HepG2 (cell line): ENCODE data around the gene RGS19. TPM values are rescaled to one million over a fixed set of nuclear protein-coding genes. Genes with fewer than 3 reads are reported as not detected.

Source experiments
- ATAC-seq: fragments of 200-7000 bp; cut with Tn5 transposase; 3 replicates; pipeline ENCODE4 v1.9.1; 2020; ENCODE audit warnings: mild to moderate bottlenecking, moderate library complexity
- BruUV-seq: library from RNA; stranded (reverse); fragments of 400-500 nt; replicated peaks from 2 replicates; lab custom pipeline; 2021; lab: Mats Ljungman, UMichigan
- CTCF ChIA-PET: fragments of 300-600 bp; formaldehyde crosslinking; extraction: SDS; loops from one replicate; lab custom pipeline; 2021; ENCODE audit warnings: low total read pairs, inconsistent platforms, low intra/inter-chr PET ratio; lab: Yijun Ruan, JAX
- POLR2A ChIA-PET: fragments of 350-600 bp; sonication (Branson Sonifier 250); formaldehyde crosslinking; loops from one replicate; lab custom pipeline; 2020; ENCODE audit warnings: antibody characterized with exemption, inconsistent platforms; lab: Yijun Ruan, JAX
- DNase-seq: peaks from one replicate; pipeline ENCODE4 v3.0.0-alpha.2; 2015; ENCODE audit warnings: low spot score
- FAIRE-seq: peaks from 3 replicates; lab custom pipeline; 2011; peaks lifted over from hg19 to GRCh38; lab: Jason Lieb, UNC
- H2AFZ ChIP-seq: one replicate; pipeline ENCODE4 v1.6.1; 2011; ENCODE audit warnings: low read length, inconsistent platforms
- H3K27ac ChIP-seq: fragments of 300-600 bp; 3 replicates; pipeline ENCODE4 v1.8.0; 2011; ENCODE audit warnings: mixed run types, mild to moderate bottlenecking, mixed read lengths, low read length, inconsistent platforms; ENCODE audit not compliant: insufficient read depth; ENCODE audit errors: extremely low read length
- H3K27me3 ChIP-seq, 2 experiments: fragments of 200-600 bp in 1 of 2; 2 replicates in 1 of 2; 3 replicates in 1 of 2; pipeline versions ENCODE4 v1.6.0 to v1.8.0; 2011; ENCODE audit warnings: low read length in 2 of 2, mild to moderate bottlenecking in 2 of 2, moderate library complexity in 2 of 2, inconsistent platforms in 1 of 2; ENCODE audit not compliant: insufficient read depth in 2 of 2, control insufficient read depth in 1 of 2
- H3K36me3 ChIP-seq, 2 experiments: fragments of 200-600 bp in 1 of 2; replicated peaks in 1 of 2; 2 replicates in 1 of 2; 3 replicates in 1 of 2; pipeline versions ENCODE4 v1.5.1 to v1.8.0; 2011; ENCODE audit warnings: low read length in 2 of 2, inconsistent platforms in 1 of 2; ENCODE audit not compliant: insufficient read depth in 2 of 2, control insufficient read depth in 1 of 2
- H3K4me1 ChIP-seq: 2 replicates; pipeline ENCODE4 v1.5.1; 2012; ENCODE audit warnings: low read length, inconsistent platforms; ENCODE audit not compliant: insufficient read depth
- H3K4me2 ChIP-seq: 2 replicates; pipeline ENCODE4 v1.6.0; 2011; ENCODE audit warnings: low read depth, low read length, inconsistent platforms
- H3K4me3 ChIP-seq, 3 experiments: fragments of 200-600 bp in 1 of 3; sonication (generic), shearing (Covaris generic) in 1 of 3; replicated peaks in 1 of 3; 2 replicates each; pipeline ENCODE4 v1.5.1; 2011 to 2016; ENCODE audit warnings: low read length in 3 of 3, inconsistent platforms in 2 of 3, low read depth in 2 of 3, mild to moderate bottlenecking in 2 of 3, control low read depth in 1 of 3, mixed read lengths in 1 of 3; ENCODE audit not compliant: insufficient read depth in 1 of 3
- H3K79me2 ChIP-seq: one replicate; pipeline ENCODE4 v1.6.1; 2011; ENCODE audit warnings: low read length, inconsistent platforms; ENCODE audit not compliant: insufficient read depth
- H3K9ac ChIP-seq: 2 replicates; pipeline ENCODE4 v1.6.0; 2011; ENCODE audit warnings: mild to moderate bottlenecking, low read depth, low read length, inconsistent platforms; ENCODE audit not compliant: insufficient read depth
- H3K9me3 ChIP-seq: 2 replicates; pipeline ENCODE4 v1.5.1; 2012; ENCODE audit warnings: mild to moderate bottlenecking, low read length
- H4K20me1 ChIP-seq: 2 replicates; pipeline ENCODE4 v1.6.0; 2011; ENCODE audit warnings: inconsistent platforms, mild to moderate bottlenecking, low read length, moderate library complexity; ENCODE audit not compliant: insufficient read depth
- AKAP8 ChIP-seq: sonication (generic); formaldehyde crosslinking; IDR thresholded peaks from 2 replicates; pipeline ENCODE4 v1.5.1; 2020; ENCODE audit warnings: mild to moderate bottlenecking, missing genetic modification reagents
- ARHGAP35 ChIP-seq: sonication (generic); formaldehyde crosslinking; IDR thresholded peaks from 2 replicates; pipeline ENCODE4 v1.9.0; 2022; ENCODE audit warnings: mild to moderate bottlenecking, inconsistent platforms, moderate library complexity, missing genetic modification reagents, borderline replicate concordance
- DNMT1 ChIP-seq: sonication (generic); formaldehyde crosslinking; IDR thresholded peaks from 2 replicates; pipeline ENCODE4 v1.5.1; 2020; ENCODE audit warnings: mild to moderate bottlenecking, missing genetic modification reagents
- DPF2 ChIP-seq: sonication (generic); formaldehyde crosslinking; IDR thresholded peaks from 2 replicates; pipeline ENCODE4 v1.4.0; 2020; ENCODE audit warnings: mild to moderate bottlenecking, low read depth, missing genetic modification reagents, borderline replicate concordance
- GATAD2A ChIP-seq: IDR thresholded peaks from 2 replicates; pipeline ENCODE4 v1.6.1; 2016
- IKZF5 ChIP-seq: IDR thresholded peaks from 2 replicates; pipeline ENCODE4 v1.6.1; 2018; ENCODE audit warnings: missing genetic modification reagents, mild to moderate bottlenecking, missing compliant biosample characterization
- IRX3 ChIP-seq: sonication (generic); formaldehyde crosslinking; IDR thresholded peaks from 2 replicates; pipeline ENCODE4 v1.8.1; 2023; ENCODE audit warnings: mild to moderate bottlenecking, low read depth, missing genetic modification reagents, borderline replicate concordance
- JDP2 ChIP-seq: sonication (generic); formaldehyde crosslinking; IDR thresholded peaks from 2 replicates; pipeline ENCODE4 v1.8.1; 2022; ENCODE audit warnings: missing genetic modification reagents, borderline replicate concordance
- KLF12 ChIP-seq: sonication (generic); formaldehyde crosslinking; IDR thresholded peaks from 2 replicates; pipeline ENCODE4 v1.4.0; 2020; ENCODE audit warnings: missing genetic modification reagents, borderline replicate concordance
- NFATC3 ChIP-seq: sonication (generic); formaldehyde crosslinking; IDR thresholded peaks from 2 replicates; pipeline ENCODE4 v1.5.1; 2020; ENCODE audit warnings: mild to moderate bottlenecking, missing genetic modification reagents
- NFYB ChIP-seq: sonication (generic); formaldehyde crosslinking; IDR thresholded peaks from 2 replicates; pipeline ENCODE4 v1.4.0; 2020; ENCODE audit warnings: missing genetic modification reagents
- NR2F2 ChIP-seq: IDR thresholded peaks from 2 replicates; pipeline ENCODE4 v1.6.1; 2012; ENCODE audit warnings: low read depth, inconsistent platforms, borderline replicate concordance
- NR2F6 ChIP-seq, 2 experiments: IDR thresholded peaks; 2 replicates each; pipeline ENCODE4 v1.6.1; 2016; ENCODE audit warnings: antibody characterized with exemption in 1 of 2, mild to moderate bottlenecking in 1 of 2
- RARA ChIP-seq: IDR thresholded peaks from 2 replicates; pipeline ENCODE4 v1.6.1; 2016; ENCODE audit warnings: missing genetic modification reagents, missing compliant biosample characterization
- REPIN1 ChIP-seq: sonication (generic); formaldehyde crosslinking; IDR thresholded peaks from 2 replicates; pipeline ENCODE4 v1.8.0; 2022; ENCODE audit warnings: missing genetic modification reagents, low read depth, mild to moderate bottlenecking, borderline replicate concordance
- RXRB ChIP-seq: IDR thresholded peaks from 2 replicates; pipeline ENCODE4 v1.6.1; 2016; ENCODE audit warnings: borderline replicate concordance, missing genetic modification reagents, missing compliant biosample characterization
- SOX13 ChIP-seq, 3 experiments: fragments of 450-650 bp in 1 of 3; sonication (generic) in 1 of 3; formaldehyde crosslinking in 1 of 3; IDR thresholded peaks in 2 of 3; conservative IDR thresholded peaks in 1 of 3; 2 replicates each; pipeline versions ENCODE4 v1.5.0 to v1.6.1; 2016 to 2020; ENCODE audit warnings: antibody characterized with exemption in 1 of 3, mild to moderate bottlenecking in 1 of 3, missing compliant biosample characterization in 1 of 3, missing genetic modification reagents in 1 of 3, moderate library complexity in 1 of 3
- TEAD3 ChIP-seq: optimal IDR thresholded peaks from 2 replicates; pipeline ENCODE3; 2016; ENCODE audit warnings: borderline replicate concordance
- THAP8 ChIP-seq: sonication (generic); formaldehyde crosslinking; IDR thresholded peaks from 2 replicates; pipeline ENCODE4 v1.5.1; 2020; ENCODE audit warnings: missing genetic modification reagents, mild to moderate bottlenecking, borderline replicate concordance
- ZNF101 ChIP-seq: sonication (generic); formaldehyde crosslinking; IDR thresholded peaks from 2 replicates; pipeline ENCODE4 v1.4.0; 2020; ENCODE audit warnings: mild to moderate bottlenecking, low read depth, missing genetic modification reagents, borderline replicate concordance
- ZNF225 ChIP-seq: sonication (generic); formaldehyde crosslinking; IDR thresholded peaks from 2 replicates; pipeline ENCODE4 v1.4.0; 2020; ENCODE audit warnings: mild to moderate bottlenecking, missing genetic modification reagents
- ZNF317 ChIP-seq: sonication (generic); formaldehyde crosslinking; IDR thresholded peaks from 2 replicates; pipeline ENCODE4 v1.5.0; 2020; ENCODE audit warnings: mild to moderate bottlenecking, missing genetic modification reagents
- ZNF879 ChIP-seq: sonication (generic); formaldehyde crosslinking; IDR thresholded peaks from 2 replicates; pipeline ENCODE4 v1.8.1; 2023; ENCODE audit warnings: missing genetic modification reagents
- ZSCAN21 ChIP-seq: sonication (generic); formaldehyde crosslinking; IDR thresholded peaks from 2 replicates; pipeline ENCODE4 v1.8.0; 2022; ENCODE audit warnings: mild to moderate bottlenecking, missing genetic modification reagents, moderate library complexity, borderline replicate concordance
- WGBS: methylation state at CpG from one replicate; pipeline ENCODE4 v1.1.6; 2017; ENCODE audit warnings: low lambda C conversion rate; 5-methylcytosine and 5-hydroxymethylcytosine counted together
- in situ Hi-C: cut with HindIII; loops from 2 replicates; pipeline ENCODE4 v1.10.0; 2017; ENCODE audit warnings: low pct_unique_long_range_greater_than_20kb; ENCODE audit not compliant: extremely low pct_ligation_motif_present
- intact Hi-C: fragments of 100-400 bp; cut with micrococcal nuclease; formaldehyde crosslinking; loops from one replicate; pipeline ENCODE4 v1.10.0; 2022; ENCODE audit not compliant: unreplicated experiment
- polyA plus RNA-seq, 8 experiments: library from polyadenylated mRNA; depleted of rRNA in 3 of 8; stranded (reverse) in 7 of 8; unstranded in 1 of 8; fragments of >200 nt; fragmentation: Illumina TruSeq in 4 of 8; extraction: Trizol in 4 of 8; gene quantifications; 2 replicates each; pipeline versions ENCODE4 v1.2.1 to v1.2.3, GENCODE V29; 2011 to 2016; ENCODE audit warnings: low read depth in 4 of 8, missing spikeins in 1 of 8, mixed read lengths in 1 of 8; ENCODE audit not compliant: insufficient read depth in 1 of 8
- total RNA-seq, 5 experiments: library from RNA; depleted of rRNA; stranded (reverse); fragments of >200 nt; fragmentation: Illumina TruSeq; extraction: Trizol; gene quantifications; 2 replicates each; pipeline ENCODE4 v1.2.3, GENCODE V29; 2016; ENCODE audit warnings: low read depth in 1 of 5

Gene RGS19
- total and polyA plus RNA-seq, 2 of the 13 experiments (the other 11 are each of a cell fraction or from before 2014, with no cell fraction given) = 10.7 to 11.9 TPM

- Histone ChIP-seq H4K20me1 (peaks cover 4% of the 10 kb centered on the region; the same call in 1 of the 2 replicates), H3K4me1 (peaks cover 56% of the 10 kb centered on the region), H3K4me2 (peak overlapping the region; percentile 95), H3K27ac (no peak overlapping the region), H3K9ac (no peak overlapping the region), H3K27me3 (peaks cover 3 to 11% of the 10 kb centered on the region in 2 experiments; a peak in 2 of 5 replicates), H2AFZ (no peak overlapping the region), H3K4me3 (peak overlapping the region in 1 of 3 experiments; percentile 98; a peak in 1 of 6 replicates), H3K9me3 (no peaks in the 10 kb centered on the region), H3K36me3 (no peaks in the 10 kb centered on the region), H3K79me2 (no peaks in the 10 kb centered on the region)
- FAIRE-seq = peak; percentile 52
- ATAC-seq = 0 out of 3 replicates have a peak, but pooled peaks have one; percentile 0
- WGBS = 0% methylated on average over 3 of the region's 5 CpGs
- intact Hi-C loops = loop anchor here (2.0 kb wide), 1 partner anchor 15 kb away; the partner anchor contains the start of gene OPRL1
- CTCF ChIA-PET = no interaction called here
- BruUV-seq = no TSS peak
- in situ Hi-C loops = no loop called here
- DNase-seq = no peak
- POLR2A ChIA-PET = interaction anchor here (0.6 to 3.7 kb wide), 7 partner anchors 10 to 327 kb away, joined by 3 to 34 read pairs (median 8); partner anchors contain the start of genes OPRL1, PRPF6, RGS19 and SLC2A4RG
- peak; percentile 18; the same call in 1 of the 2 replicates for TF ChIP-seq GATAD2A
- TF ChIP-seq ZNF879 = no peak
- TF ChIP-seq NR2F2 = peak; percentile 53; the same call in 1 of the 2 replicates
- no peak for TF ChIP-seq THAP8 (CRISPR knock-in tag)
- peak; percentile 63 for TF ChIP-seq NFYB (CRISPR knock-in tag)
- no peak for TF ChIP-seq SOX13 (IDR thresholded peaks at IDR 0.05)
- peak in 1 of 2 experiments; percentile 6; a peak in 1 of 4 replicates for TF ChIP-seq SOX13 (CRISPR knock-in tag; conservative IDR thresholded peaks at IDR 0.05 in 1 of 2, IDR thresholded peaks at IDR 0.05 in 1 of 2)
- no peak for TF ChIP-seq ZNF317 (CRISPR knock-in tag)
- TF ChIP-seq IKZF5 (CRISPR knock-in tag) = peak; percentile 23; the same call in 1 of the 2 replicates
- TF ChIP-seq ZSCAN21 (CRISPR knock-in tag) = 0 out of 2 replicates have a peak, but pooled peaks have one; percentile 4
- TF ChIP-seq KLF12 (CRISPR knock-in tag) = 0 out of 2 replicates have a peak, but pooled peaks have one; percentile 39
- 0 out of 2 replicates have a peak, but pooled peaks have one; percentile 8 for TF ChIP-seq ARHGAP35 (CRISPR knock-in tag)
- no peak for TF ChIP-seq ZNF101 (CRISPR knock-in tag)
- TF ChIP-seq IRX3 = no peak
- peak; percentile 1; the same call in 1 of the 2 replicates for TF ChIP-seq ZNF225 (CRISPR knock-in tag)
- TF ChIP-seq DPF2 (CRISPR knock-in tag) = no peak
- peak; percentile 59; the same call in 1 of the 2 replicates for TF ChIP-seq RXRB (CRISPR knock-in tag)
- TF ChIP-seq DNMT1 (CRISPR knock-in tag) = 0 out of 2 replicates have a peak, but pooled peaks have one; percentile 55
- TF ChIP-seq REPIN1 (CRISPR knock-in tag) = no peak
- 0 out of 2 replicates have a peak, but pooled peaks have one; percentile 30 for TF ChIP-seq NR2F6 (IDR thresholded peaks at IDR 0.05)
- peak; percentile 58 for TF ChIP-seq NR2F6 (CRISPR knock-in tag; IDR thresholded peaks at IDR 0.05)
- no peak for TF ChIP-seq JDP2 (CRISPR knock-in tag)
- 0 out of 2 replicates have a peak, but pooled peaks have one; percentile 14 for TF ChIP-seq RARA (CRISPR knock-in tag)
- 0 out of 2 replicates have a peak, but pooled peaks have one; percentile 0 for TF ChIP-seq NFATC3
- TF ChIP-seq TEAD3 (CRISPR knock-in tag) = peak; percentile 20
- peak; percentile 17 for TF ChIP-seq AKAP8 (CRISPR knock-in tag)
Measured at GRCh38 chr20:64065974-64066343, 13.4 kb downstream of the RGS19 start.
